Renal cortex interstitium (tissue), 11 donors: ENCODE measurements around the gene DAZAP1. TPM values are rescaled to one million over a fixed set of nuclear protein-coding genes. Genes with fewer than 3 reads are reported as not detected.

Source experiments
- DNase-seq, 11 donors: peaks; one replicate each; pipeline ENCODE4 v3.0.0-alpha.2; 2013; ENCODE audit warnings: low read depth in 9 of 11, low spot score in 4 of 11; ENCODE audit errors: extremely low read depth in 1 of 11
- polyA plus RNA-seq, 3 donors: library from polyadenylated mRNA; unstranded; fragments of 120-200 nt; gene quantifications; one replicate each; pipeline ENCODE4 v1.2.1, GENCODE V29; 2013; ENCODE audit not compliant: insufficient read length in 3 of 3

The DAZAP1 gene
- polyA plus RNA-seq, 3 donors: 79.6 to 103 (median 90.2) TPM

- no peak for DNase-seq
Measured at GRCh38 chr19:1446713-1447481, 39.5 kb downstream of the DAZAP1 start.

- no peak for DNase-seq
Measured at GRCh38 chr19:1447504-1447903, 40.1 kb downstream of the DAZAP1 start.

- DNase-seq: no peak
Measured at GRCh38 chr19:1447944-1448343, 40.6 kb downstream of the DAZAP1 start.

GRCh38 chr19:1449467-1450442 lies 42.4 kb downstream of the DAZAP1 start, which contains the start of gene APC2:
Gene APC2, plus strand, starts transcription at chr19:1450121. Its CDS starts 2,881 bp downstream, at chr19:1453002.
- no peak for DNase-seq

- DNase-seq: no peak
Measured at GRCh38 chr19:1450735-1451731, 43.6 kb downstream of the DAZAP1 start.

GRCh38 chr19:1451916-1452801 lies 44.8 kb downstream of the DAZAP1 start:
- DNase-seq: no peak

GRCh38 chr19:1452802-1453524 lies 45.6 kb downstream of the DAZAP1 start:
- DNase-seq: no peak

- no peak for DNase-seq
Measured at GRCh38 chr19:1453525-1454364, 46.4 kb downstream of the DAZAP1 start.

- DNase-seq: no peak
Measured at GRCh38 chr19:1455002-1455335, 47.6 kb downstream of the DAZAP1 start.

- no peak for DNase-seq
Measured at GRCh38 chr19:1455336-1456120, 48.1 kb downstream of the DAZAP1 start.

- DNase-seq: no peak
Measured at GRCh38 chr19:1456121-1456900, 48.9 kb downstream of the DAZAP1 start.

GRCh38 chr19:1457031-1457739 lies 49.8 kb downstream of the DAZAP1 start:
- DNase-seq: no peak

GRCh38 chr19:1457892-1458291 lies 50.5 kb downstream of the DAZAP1 start:
- no peak for DNase-seq

- no peak for DNase-seq
Measured at GRCh38 chr19:1459479-1459878, 52.1 kb downstream of the DAZAP1 start.
